Activated CD4-positive, alpha-beta memory T cell treated with anti-CD3 and anti-CD28 coated beads for 36 hours (primary cell): ENCODE data around the gene MRPL48. TPM values are rescaled to one million over a fixed set of nuclear protein-coding genes. Genes with fewer than 3 reads are reported as not detected.

Source experiments
- CTCF ChIA-PET: fragments of 350-600 bp; sonication (Branson Sonifier 250); formaldehyde crosslinking; loops from one replicate; lab custom pipeline; 2021; ENCODE audit warnings: antibody characterized with exemption, inconsistent platforms; lab: Charles Lee
- POLR2A ChIA-PET: fragments of 350-600 bp; sonication (Branson Sonifier 250); formaldehyde crosslinking; loops from one replicate; lab custom pipeline; 2021; ENCODE audit warnings: antibody characterized with exemption; lab: Charles Lee
- DNase-seq: peaks from one replicate; pipeline ENCODE4 v3.0.0-alpha.2; 2020
- H3K27ac Mint-ChIP-seq: one replicate; pipeline ENCODE4 v1.8.0; 2021; ENCODE audit warnings: mixed read lengths
- H3K27me3 Mint-ChIP-seq: one replicate; pipeline ENCODE4 v1.8.0; 2021; ENCODE audit warnings: mixed read lengths
- H3K36me3 Mint-ChIP-seq: one replicate; pipeline ENCODE4 v1.8.0; 2021; ENCODE audit warnings: mixed read lengths
- H3K4me1 Mint-ChIP-seq: one replicate; pipeline ENCODE4 v1.8.0; 2021; ENCODE audit warnings: low read depth, mixed read lengths
- H3K4me3 Mint-ChIP-seq: one replicate; pipeline ENCODE4 v1.8.0; 2021; ENCODE audit warnings: mild to moderate bottlenecking, mixed read lengths
- H3K9me3 Mint-ChIP-seq: one replicate; pipeline ENCODE4 v1.8.0; 2021; ENCODE audit warnings: mixed read lengths
- intact Hi-C: fragments of 100-400 bp; cut with micrococcal nuclease; formaldehyde crosslinking; loops from one replicate; pipeline ENCODE4 v1.15.1; 2023
- total RNA-seq, 2 experiments: library from RNA; stranded (reverse); gene quantifications; one replicate each; pipeline ENCODE4 v1.2.3, GENCODE V29; 2021

The MRPL48 gene
- total RNA-seq, 2 experiments from 2014 or later, result 43.4 to 45.7 TPM

DNA sequence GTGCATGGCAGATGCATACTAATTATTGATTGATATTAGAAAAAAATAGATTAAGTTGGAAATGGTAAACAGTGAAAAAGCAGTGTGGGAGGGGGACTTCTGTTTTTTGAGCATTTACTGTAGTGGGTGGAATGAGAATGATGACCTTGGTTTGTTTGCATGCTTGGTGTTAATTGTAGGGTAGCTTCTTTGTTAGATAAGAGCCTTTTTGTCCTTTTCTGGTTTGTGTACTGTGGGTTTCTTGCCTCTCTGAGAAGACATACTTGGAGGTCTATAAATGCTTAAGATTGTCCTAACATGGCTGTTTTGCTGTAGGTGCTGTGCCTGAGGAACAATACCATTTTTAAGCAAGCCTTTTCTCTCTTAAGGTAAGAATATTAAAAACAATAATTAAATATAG, 17.0 kb downstream of the MRPL48 start:
- ChIA-PET POLR2A (no interaction called here), CTCF (no interaction called here)
- Mint-ChIP-seq H3K9me3 (no peaks in the 10 kb centered on the region), H3K27ac (no peak overlapping the region), H3K36me3 (peaks cover 13% of the 10 kb centered on the region), H3K4me1 (peaks cover 2% of the 10 kb centered on the region), H3K4me3 (no peak overlapping the region), H3K27me3 (no peaks in the 10 kb centered on the region)
- no peak for DNase-seq
- intact Hi-C loops, result no loop called here

GRCh38 chr11:73808052-73808451, 20.4 kb downstream of the MRPL48 start:
- no peak for DNase-seq
- POLR2A ChIA-PET, result no interaction called here
- Mint-ChIP-seq H3K27me3 (no peaks in the 10 kb centered on the region), H3K9me3 (no peaks in the 10 kb centered on the region), H3K36me3 (peaks cover 13% of the 10 kb centered on the region), H3K27ac (no peak overlapping the region), H3K4me1 (peaks cover 2% of the 10 kb centered on the region), H3K4me3 (no peak overlapping the region)
- intact Hi-C loops, result no loop called here
- CTCF ChIA-PET, result no interaction called here

DNA sequence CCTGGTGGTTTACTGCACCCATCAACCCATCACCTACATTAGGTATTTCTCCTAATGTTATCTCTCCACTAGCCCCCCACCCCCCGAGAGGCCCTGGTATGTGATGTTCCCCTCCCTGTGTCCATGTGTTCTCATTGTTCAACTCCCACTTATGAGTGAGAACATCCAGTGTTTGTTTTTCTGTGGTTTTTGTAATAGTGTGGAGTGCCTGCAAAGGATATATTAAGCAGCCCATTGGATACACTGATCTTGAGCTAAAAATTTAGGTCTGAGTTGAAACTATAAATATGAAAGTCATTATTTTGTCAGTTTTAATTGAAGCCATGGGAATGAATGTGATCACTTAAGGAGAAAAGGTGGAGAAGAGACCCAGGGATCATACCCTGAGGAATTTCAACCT, 23.0 kb downstream of the MRPL48 start:
- CTCF ChIA-PET, result no interaction called here
- H3K27me3 Mint-ChIP-seq, result no peaks in the 10 kb centered on the region

GRCh38 chr11:73812234-73812633, 24.6 kb downstream of the MRPL48 start:
- H3K4me1 Mint-ChIP-seq, result peaks cover 3% of the 10 kb centered on the region
- H3K36me3 Mint-ChIP-seq, result peaks cover 8% of the 10 kb centered on the region
- H3K27ac Mint-ChIP-seq, result no peak overlapping the region
- intact Hi-C loops, result no loop called here
- no peaks in the 10 kb centered on the region for H3K27me3 Mint-ChIP-seq
- no peak for DNase-seq
- H3K4me3 Mint-ChIP-seq, result no peak overlapping the region
- ChIA-PET CTCF (interaction anchor here (0.6 kb wide), 1 partner anchor 416 kb away, joined by 3 read pairs; no protein-coding TSS in a partner anchor), POLR2A (no interaction called here)
- no peaks in the 10 kb centered on the region for H3K9me3 Mint-ChIP-seq

More for the DNA sequence above, 23.0 kb downstream of the MRPL48 start:
- H3K27ac Mint-ChIP-seq, result no peak overlapping the region
- intact Hi-C loops, result no loop called here
- H3K4me3 Mint-ChIP-seq, result no peak overlapping the region
- DNase-seq, result no peak
- H3K9me3 Mint-ChIP-seq, result no peaks in the 10 kb centered on the region
- H3K36me3 Mint-ChIP-seq, result peaks cover 13% of the 10 kb centered on the region
- H3K4me1 Mint-ChIP-seq, result peaks cover 3% of the 10 kb centered on the region
- POLR2A ChIA-PET, result no interaction called here

GRCh38 chr11:73814812-73815211, 27.1 kb downstream of the MRPL48 start:
- Mint-ChIP-seq H3K27ac (no peak overlapping the region), H3K27me3 (no peaks in the 10 kb centered on the region), H3K4me1 (peaks cover 3% of the 10 kb centered on the region), H3K36me3 (peaks cover 2% of the 10 kb centered on the region), H3K9me3 (no peaks in the 10 kb centered on the region), H3K4me3 (no peak overlapping the region)
- ChIA-PET POLR2A (interaction anchor here (0.5 kb wide), 1 partner anchor 8 kb away, joined by 3 read pairs; no protein-coding TSS in a partner anchor), CTCF (no interaction called here)
- no peak for DNase-seq
- intact Hi-C loops, result no loop called here

DNA sequence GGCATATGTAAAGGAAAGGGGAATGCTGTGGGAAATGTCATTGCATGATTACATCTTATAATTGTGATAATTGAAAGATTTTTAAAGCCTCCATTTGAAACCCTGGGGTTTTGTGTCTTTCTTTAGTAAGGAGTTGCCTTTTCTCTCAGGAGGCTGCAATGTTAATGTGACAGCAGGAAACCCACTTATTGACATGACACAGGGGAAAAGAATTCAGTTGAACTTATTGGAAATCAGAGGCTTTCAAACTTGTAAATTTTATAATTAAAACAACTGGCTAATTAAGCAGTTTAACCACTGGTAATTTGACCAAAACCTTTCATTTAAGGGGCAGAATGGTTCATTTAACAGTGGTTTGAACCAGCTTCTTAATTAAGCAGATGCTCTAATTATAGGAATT, 31.2 kb downstream of the MRPL48 start:
- Mint-ChIP-seq H3K4me1 (peaks cover 3% of the 10 kb centered on the region), H3K36me3 (peaks cover 2% of the 10 kb centered on the region), H3K4me3 (no peak overlapping the region), H3K9me3 (no peaks in the 10 kb centered on the region), H3K27ac (no peak overlapping the region), H3K27me3 (no peaks in the 10 kb centered on the region)
- CTCF ChIA-PET, result no interaction called here
- POLR2A ChIA-PET, result no interaction called here
- DNase-seq, result no peak
- intact Hi-C loops, result no loop called here

DNA sequence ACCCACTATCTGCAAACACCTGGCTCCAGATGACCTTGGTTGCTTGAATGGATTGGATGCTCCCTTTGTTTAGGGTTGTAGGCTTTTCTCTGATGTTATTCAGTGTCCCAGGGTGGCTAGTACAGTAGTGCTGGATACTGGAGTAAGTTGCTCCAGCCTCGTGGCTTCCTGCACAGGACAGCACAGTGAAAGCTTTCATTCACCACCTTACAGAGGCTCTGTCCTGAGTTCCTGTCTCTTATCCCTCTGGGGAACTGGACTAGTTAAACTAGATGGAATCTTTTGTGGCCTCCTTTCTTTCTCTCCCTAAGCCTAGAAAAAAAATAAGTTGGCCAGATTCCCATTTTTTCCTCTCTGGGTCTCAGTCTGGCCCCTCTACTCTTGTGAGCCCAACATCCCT, 42.6 kb downstream of the MRPL48 start:
- Mint-ChIP-seq H3K27ac (no peak overlapping the region), H3K36me3 (peaks cover 16% of the 10 kb centered on the region), H3K4me1 (no peaks in the 10 kb centered on the region), H3K4me3 (no peak overlapping the region), H3K27me3 (no peaks in the 10 kb centered on the region), H3K9me3 (no peaks in the 10 kb centered on the region)
- intact Hi-C loops, result no loop called here
- no peak for DNase-seq
- POLR2A ChIA-PET, result no interaction called here
- CTCF ChIA-PET, result no interaction called here

- no peaks in the 10 kb centered on the region for H3K9me3 Mint-ChIP-seq
- no peak overlapping the region for H3K27ac Mint-ChIP-seq
- H3K4me3 Mint-ChIP-seq, result no peak overlapping the region
- intact Hi-C loops, result no loop called here
- H3K4me1 Mint-ChIP-seq, result no peaks in the 10 kb centered on the region
- POLR2A ChIA-PET, result no interaction called here
- no peak for DNase-seq
- H3K36me3 Mint-ChIP-seq, result peaks cover 8% of the 10 kb centered on the region
- H3K27me3 Mint-ChIP-seq, result no peaks in the 10 kb centered on the region
- CTCF ChIA-PET, result no interaction called here
Observed at GRCh38 chr11:73833067-73833466, 45.4 kb downstream of the MRPL48 start.

DNA sequence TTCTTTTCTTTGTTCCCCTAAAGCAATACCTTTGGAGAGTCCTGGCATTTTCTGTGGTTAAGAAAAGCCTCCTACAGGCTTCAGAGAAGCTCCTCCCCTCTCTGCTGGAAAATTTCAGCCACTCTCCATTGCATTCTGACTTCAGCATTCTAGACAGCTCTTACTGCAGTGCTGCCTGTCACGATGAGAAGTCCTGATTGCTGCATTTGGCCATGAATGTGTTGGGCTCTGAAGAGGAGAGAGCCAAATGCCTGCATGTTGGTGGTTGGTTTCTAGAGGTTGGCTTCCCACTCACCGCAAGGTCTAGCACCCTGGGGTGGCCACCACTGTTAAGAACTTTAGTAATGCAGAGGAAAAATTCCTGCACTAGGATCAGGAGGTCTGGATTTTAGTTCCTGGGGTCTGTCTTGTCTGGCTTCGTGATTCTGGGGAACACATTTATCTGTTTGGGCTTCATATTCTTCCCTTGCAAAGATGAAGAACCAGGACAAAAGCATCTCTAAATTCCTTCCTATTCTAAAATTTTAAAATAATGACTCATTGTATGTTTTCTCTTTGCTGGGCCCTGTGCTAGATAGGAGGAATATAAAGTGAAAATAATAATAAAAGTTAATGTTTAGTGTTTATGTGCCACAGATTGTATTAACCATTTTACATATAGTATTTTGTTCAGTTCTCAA, 50.9 kb downstream of the MRPL48 start:
- no peaks in the 10 kb centered on the region for H3K27me3 Mint-ChIP-seq
- no peak for DNase-seq
- H3K36me3 Mint-ChIP-seq, result peaks cover 3% of the 10 kb centered on the region
- intact Hi-C loops, result no loop called here
- H3K4me1 Mint-ChIP-seq, result no peaks in the 10 kb centered on the region
- no peak overlapping the region for H3K4me3 Mint-ChIP-seq
- ChIA-PET POLR2A (no interaction called here), CTCF (no interaction called here)
- no peaks in the 10 kb centered on the region for H3K9me3 Mint-ChIP-seq
- no peak overlapping the region for H3K27ac Mint-ChIP-seq

- DNase-seq, result no peak
- POLR2A ChIA-PET, result no interaction called here
- Mint-ChIP-seq H3K4me1 (no peaks in the 10 kb centered on the region), H3K4me3 (no peak overlapping the region), H3K27ac (no peak overlapping the region), H3K9me3 (no peaks in the 10 kb centered on the region), H3K36me3 (peaks cover 3% of the 10 kb centered on the region), H3K27me3 (no peaks in the 10 kb centered on the region)
- intact Hi-C loops, result no loop called here
- CTCF ChIA-PET, result no interaction called here
Observed at GRCh38 chr11:73839123-73839457, 51.4 kb downstream of the MRPL48 start.

DNA sequence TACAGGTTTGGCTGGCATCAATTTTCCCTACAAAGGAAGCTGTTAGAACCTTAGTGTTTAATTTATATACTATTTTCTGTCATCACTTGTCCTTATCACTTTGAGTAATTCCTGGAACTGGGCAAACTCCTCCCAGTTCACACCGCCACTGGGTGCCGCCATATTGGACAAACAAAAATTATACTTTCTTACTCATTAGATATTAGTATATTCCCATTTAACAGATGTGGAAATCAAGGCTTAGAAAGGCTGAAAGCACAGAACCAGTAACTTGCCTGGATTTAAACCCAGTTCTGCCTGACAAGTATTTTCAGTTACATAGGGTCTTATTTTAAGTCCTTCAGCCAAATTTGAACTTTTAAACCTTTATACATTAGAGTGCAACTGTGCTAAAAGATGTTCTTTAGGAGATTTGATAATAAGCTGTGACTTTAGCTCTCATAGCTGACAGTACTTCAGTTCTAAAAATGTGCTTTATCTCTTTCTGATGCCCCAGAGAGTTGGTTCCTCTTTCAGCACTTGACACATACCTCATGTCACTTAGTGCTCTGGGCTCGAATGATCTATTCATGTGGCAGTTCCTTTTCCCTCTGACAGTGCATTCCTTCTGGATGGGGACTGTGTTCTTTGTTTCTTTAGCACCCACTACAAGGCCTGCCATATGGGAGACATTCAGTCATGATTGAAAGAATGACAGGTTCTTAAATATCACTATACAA, 63.5 kb downstream of the MRPL48 start:
- H3K4me1 Mint-ChIP-seq, result no peaks in the 10 kb centered on the region
- ChIA-PET CTCF (no interaction called here), POLR2A (no interaction called here)
- H3K36me3 Mint-ChIP-seq, result peaks cover 22% of the 10 kb centered on the region
- H3K9me3 Mint-ChIP-seq, result no peaks in the 10 kb centered on the region
- no peak for DNase-seq
- no peaks in the 10 kb centered on the region for H3K27me3 Mint-ChIP-seq
- no peak overlapping the region for H3K4me3 Mint-ChIP-seq
- no peak overlapping the region for H3K27ac Mint-ChIP-seq
- intact Hi-C loops, result no loop called here

GRCh38 chr11:73852049-73852448, 64.4 kb downstream of the MRPL48 start:
- intact Hi-C loops, result no loop called here
- Mint-ChIP-seq H3K27me3 (no peaks in the 10 kb centered on the region), H3K4me1 (no peaks in the 10 kb centered on the region), H3K9me3 (no peaks in the 10 kb centered on the region), H3K4me3 (no peak overlapping the region), H3K27ac (no peak overlapping the region), H3K36me3 (peaks cover 17% of the 10 kb centered on the region)
- ChIA-PET CTCF (no interaction called here), POLR2A (no interaction called here)
- no peak for DNase-seq

- H3K9me3 Mint-ChIP-seq, result no peaks in the 10 kb centered on the region
- POLR2A ChIA-PET, result no interaction called here
- peaks cover 18% of the 10 kb centered on the region for H3K36me3 Mint-ChIP-seq
- CTCF ChIA-PET, result no interaction called here
- no peak overlapping the region for H3K4me3 Mint-ChIP-seq
- no peak overlapping the region for H3K27ac Mint-ChIP-seq
- intact Hi-C loops, result no loop called here
- no peaks in the 10 kb centered on the region for H3K4me1 Mint-ChIP-seq
- no peaks in the 10 kb centered on the region for H3K27me3 Mint-ChIP-seq
- DNase-seq, result no peak
Observed at GRCh38 chr11:73854680-73855079, 67.0 kb downstream of the MRPL48 start.
